ENCODE results near the gene CYB561D2.
A peak's percentile ranks its signal among the peaks of the same experiment; 100 is the strongest.

The CYB561D2 gene

DNA sequence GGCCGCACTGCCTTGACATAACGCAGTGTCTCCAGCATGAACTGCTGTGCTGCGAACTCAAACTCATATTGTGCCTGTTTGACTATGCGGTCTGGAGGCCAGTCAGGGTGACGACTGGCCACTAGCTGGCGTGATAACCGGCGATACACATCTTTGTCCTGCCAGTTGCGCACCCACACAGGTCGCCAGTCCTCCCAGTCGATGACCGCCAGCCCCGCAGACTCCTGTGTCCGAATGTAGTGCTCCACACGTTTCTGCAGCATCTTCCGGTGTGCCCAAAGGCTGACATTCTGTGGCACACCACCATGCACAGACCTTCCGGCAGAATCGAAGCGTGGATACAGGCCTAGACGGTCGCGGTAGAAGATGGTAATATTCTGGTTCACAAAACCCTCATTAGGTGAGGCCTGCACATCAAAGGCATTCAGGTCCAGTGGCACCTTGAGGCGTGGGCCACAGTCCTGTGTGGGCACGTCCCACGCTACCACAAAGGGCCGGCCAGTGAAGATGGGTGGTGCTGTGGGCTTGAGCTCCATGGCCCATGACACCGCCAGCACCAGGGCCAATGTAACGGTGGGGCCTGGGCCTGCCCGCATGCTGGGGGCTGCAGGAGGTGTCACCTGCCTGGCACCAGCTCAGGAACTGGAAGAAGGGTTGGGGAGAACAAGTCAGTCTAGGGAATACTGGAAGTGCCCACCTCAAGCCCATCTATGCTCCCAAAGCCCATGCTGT lies 30.6 kb upstream of the CYB561D2 start:
- Mint-ChIP-seq H3K4me1 (ENCODE audit: low read depth) (peaks cover 25% of the 10 kb centered on the region), H3K36me3 (ENCODE audit: low read depth) (peaks cover 6% of the 10 kb centered on the region), H3K9me3 (no peaks in the 10 kb centered on the region), H3K4me3 (peak overlapping the region; percentile 92), H3K27me3 (ENCODE audit: low read depth) (no peaks in the 10 kb centered on the region), H3K27ac (no peak overlapping the region)
- no peak for DNase-seq (ENCODE audit: low spot score)

DNA sequence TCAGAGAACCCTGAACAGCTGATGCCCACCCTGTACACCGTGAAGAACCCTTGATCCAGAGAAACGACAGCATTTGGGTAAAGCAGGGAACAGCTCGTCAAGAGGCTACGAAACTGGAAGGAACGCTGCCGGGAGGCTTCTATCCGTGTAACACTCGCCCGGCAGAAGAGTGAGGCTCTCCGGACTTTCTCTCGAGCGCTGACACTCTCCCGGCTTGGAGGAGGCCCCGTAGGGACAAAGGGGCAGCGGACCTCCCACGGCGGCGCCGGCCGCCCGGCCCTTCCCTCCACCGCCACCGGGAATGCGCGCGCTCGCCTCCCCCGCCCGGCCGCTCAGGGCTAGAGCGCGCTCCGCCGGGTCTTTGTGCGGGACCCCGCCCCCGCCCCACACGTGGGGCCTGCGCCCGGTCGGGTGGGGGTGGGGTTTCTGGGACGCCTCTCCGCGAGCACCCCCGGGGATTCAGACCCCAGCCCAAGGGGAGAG lies 29.8 kb upstream of the CYB561D2 start:
- H3K36me3 Mint-ChIP-seq (ENCODE audit: low read depth) = peaks cover 6% of the 10 kb centered on the region
- H3K4me3 Mint-ChIP-seq = peak overlapping the region; percentile 92
- no peaks in the 10 kb centered on the region for H3K27me3 Mint-ChIP-seq (ENCODE audit: low read depth)
- H3K9me3 Mint-ChIP-seq = no peaks in the 10 kb centered on the region
- H3K27ac Mint-ChIP-seq = peak overlapping the region; percentile 84
- H3K4me1 Mint-ChIP-seq (ENCODE audit: low read depth) = peaks cover 25% of the 10 kb centered on the region
- DNase-seq (ENCODE audit: low spot score) = peak; percentile 78

DNA sequence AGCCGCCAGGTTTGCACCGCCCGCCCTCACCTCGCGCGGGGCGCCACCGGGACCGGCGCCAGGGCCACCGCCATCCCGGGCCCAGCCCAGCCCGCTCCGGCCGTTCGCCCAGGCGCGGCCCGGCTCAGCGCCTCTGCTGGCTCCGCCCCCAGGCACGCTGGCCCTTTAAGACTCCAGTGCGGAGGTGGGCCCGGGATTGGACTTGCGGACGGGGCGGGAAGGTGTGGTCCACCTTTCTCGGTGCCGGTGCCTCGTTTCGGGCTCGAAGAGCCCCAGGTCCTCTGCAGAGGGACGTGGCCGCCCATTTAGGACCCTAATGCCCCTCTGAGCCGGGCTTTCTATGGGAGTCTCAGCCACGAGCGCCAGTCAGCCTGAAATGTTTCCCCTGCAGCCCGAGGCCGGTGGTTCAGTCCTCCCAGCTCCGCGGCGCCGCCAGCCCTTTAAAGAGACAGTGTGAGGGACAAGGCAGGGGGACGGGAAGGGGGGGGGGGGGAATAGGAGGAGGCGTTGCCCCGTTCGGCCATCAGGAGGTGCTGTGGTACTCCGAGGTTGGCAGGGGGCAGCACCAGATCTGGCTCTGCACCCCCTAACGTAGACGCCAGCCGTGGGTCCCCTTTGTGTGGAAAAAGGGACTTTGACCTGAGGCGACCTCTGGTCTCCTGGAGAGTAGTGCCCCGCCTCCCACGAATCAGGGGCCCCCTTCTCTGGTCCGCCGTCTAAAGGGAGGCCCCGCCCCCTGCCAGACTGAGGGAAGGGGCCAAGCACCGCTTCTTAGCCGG lies 29.1 kb upstream of the CYB561D2 start:
- H3K27me3 Mint-ChIP-seq (ENCODE audit: low read depth) = no peaks in the 10 kb centered on the region
- DNase-seq (ENCODE audit: low spot score) = peak; percentile 88
- H3K4me3 Mint-ChIP-seq = peak overlapping the region; percentile 82
- H3K36me3 Mint-ChIP-seq (ENCODE audit: low read depth) = peaks cover 3% of the 10 kb centered on the region
- H3K27ac Mint-ChIP-seq = peak overlapping the region; percentile 92
- H3K4me1 Mint-ChIP-seq (ENCODE audit: low read depth) = peaks cover 21% of the 10 kb centered on the region
- H3K9me3 Mint-ChIP-seq = no peaks in the 10 kb centered on the region

DNA sequence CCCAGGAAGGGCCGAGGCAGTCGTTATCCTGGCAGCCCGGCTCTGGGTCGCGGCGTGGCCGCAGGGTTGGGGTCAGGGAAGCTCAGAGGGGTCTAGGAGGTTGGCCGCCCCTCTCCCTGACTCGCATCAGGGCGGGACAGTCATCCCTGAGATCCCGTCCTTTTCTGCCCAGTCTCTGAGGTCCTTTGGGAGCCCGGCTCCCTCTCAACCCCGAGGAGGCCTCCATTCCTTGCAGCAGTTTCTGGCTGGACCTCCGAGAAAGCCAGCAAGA lies 28.6 kb upstream of the CYB561D2 start:
- no peaks in the 10 kb centered on the region for H3K27me3 Mint-ChIP-seq (ENCODE audit: low read depth)
- peaks cover 20% of the 10 kb centered on the region for H3K4me1 Mint-ChIP-seq (ENCODE audit: low read depth)
- no peak overlapping the region for H3K27ac Mint-ChIP-seq
- H3K4me3 Mint-ChIP-seq = no peak overlapping the region
- no peaks in the 10 kb centered on the region for H3K9me3 Mint-ChIP-seq
- DNase-seq (ENCODE audit: low spot score) = no peak
- H3K36me3 Mint-ChIP-seq (ENCODE audit: low read depth) = peaks cover 3% of the 10 kb centered on the region

DNA sequence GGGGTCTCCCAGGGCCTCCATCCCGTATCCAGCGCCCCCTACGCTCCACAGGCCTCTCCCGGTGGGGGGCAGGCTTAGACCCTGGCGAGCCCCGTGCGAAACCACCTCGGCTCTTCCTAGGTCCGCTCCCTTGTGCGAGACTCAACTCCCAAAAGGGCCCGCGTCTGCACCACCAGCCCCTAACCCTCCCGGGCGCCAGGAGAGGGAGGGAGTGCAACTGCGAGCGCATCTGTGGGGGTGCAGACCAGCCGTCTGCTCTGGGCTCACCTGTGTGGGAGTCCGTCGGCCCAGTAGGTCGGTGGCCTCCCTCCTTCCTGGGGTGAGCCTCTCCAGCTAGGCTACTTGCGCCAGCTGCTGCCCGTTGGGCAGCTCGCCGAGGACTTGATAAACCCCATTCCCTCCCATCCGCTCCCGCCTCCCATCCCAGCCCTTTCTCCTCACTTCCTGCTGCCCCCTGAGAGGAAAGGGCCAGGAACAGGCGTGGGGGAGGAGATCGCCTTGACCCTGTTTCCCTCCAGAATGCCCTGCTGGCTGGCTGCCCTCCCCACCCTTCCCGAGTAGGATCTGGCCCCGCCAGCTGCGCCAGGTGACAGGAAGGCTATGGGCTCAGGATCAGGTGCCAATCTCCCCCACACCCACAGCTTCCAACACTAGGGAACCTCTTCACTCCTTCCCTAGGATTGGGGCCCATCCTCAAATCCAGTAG lies 28.1 kb upstream of the CYB561D2 start, which contains the start of gene HYAL2:
Gene HYAL2 (minus strand): TSS at position 360 of the 706 bp plus-strand sequence. CDS start 2,256 bp downstream, outside the sequence.
- peak within 1 kb of the TSS; percentile 82 for H3K4me3 Mint-ChIP-seq
- peaks cover 22% of the 10 kb centered on the region for H3K4me1 Mint-ChIP-seq (ENCODE audit: low read depth)
- H3K27ac Mint-ChIP-seq = peak within 1 kb of the TSS; percentile 92
- H3K9me3 Mint-ChIP-seq = no peaks in the 10 kb centered on the region
- H3K36me3 Mint-ChIP-seq (ENCODE audit: low read depth) = peaks cover 3% of the 10 kb centered on the region
- H3K27me3 Mint-ChIP-seq (ENCODE audit: low read depth) = no peaks in the 10 kb centered on the region
- DNase-seq (ENCODE audit: low spot score) = no peak

DNA sequence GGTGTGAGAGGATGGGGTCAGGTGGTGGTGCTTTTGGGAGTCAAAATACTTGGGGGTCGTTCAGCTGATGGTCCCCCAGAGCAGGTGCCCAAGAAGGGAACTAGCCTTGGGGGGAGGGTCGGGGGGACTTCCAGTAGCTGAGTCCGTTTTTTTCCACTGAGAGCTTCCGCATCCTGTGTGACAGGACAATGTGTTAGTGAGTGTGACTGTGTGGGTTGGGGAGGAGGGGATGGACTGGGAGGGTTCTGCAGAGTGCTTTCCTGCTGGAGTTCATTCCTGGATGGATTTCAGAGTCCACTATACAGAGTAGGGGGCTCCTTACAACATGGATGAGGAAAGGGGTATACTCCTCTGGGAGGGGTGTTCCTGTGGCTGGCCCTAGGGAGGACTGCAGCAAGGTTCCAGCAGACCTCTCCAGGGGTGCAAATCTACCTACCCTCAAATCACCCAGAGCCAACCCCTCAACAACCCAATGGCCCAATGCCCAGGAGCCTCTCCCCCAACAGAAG lies 27.5 kb upstream of the CYB561D2 start:
- H3K4me3 Mint-ChIP-seq = no peak overlapping the region
- H3K4me1 Mint-ChIP-seq (ENCODE audit: low read depth) = peaks cover 23% of the 10 kb centered on the region
- no peaks in the 10 kb centered on the region for H3K27me3 Mint-ChIP-seq (ENCODE audit: low read depth)
- no peak for DNase-seq (ENCODE audit: low spot score)
- H3K27ac Mint-ChIP-seq = peak overlapping the region; percentile 43
- peaks cover 3% of the 10 kb centered on the region for H3K36me3 Mint-ChIP-seq (ENCODE audit: low read depth)
- H3K9me3 Mint-ChIP-seq = no peaks in the 10 kb centered on the region

DNA sequence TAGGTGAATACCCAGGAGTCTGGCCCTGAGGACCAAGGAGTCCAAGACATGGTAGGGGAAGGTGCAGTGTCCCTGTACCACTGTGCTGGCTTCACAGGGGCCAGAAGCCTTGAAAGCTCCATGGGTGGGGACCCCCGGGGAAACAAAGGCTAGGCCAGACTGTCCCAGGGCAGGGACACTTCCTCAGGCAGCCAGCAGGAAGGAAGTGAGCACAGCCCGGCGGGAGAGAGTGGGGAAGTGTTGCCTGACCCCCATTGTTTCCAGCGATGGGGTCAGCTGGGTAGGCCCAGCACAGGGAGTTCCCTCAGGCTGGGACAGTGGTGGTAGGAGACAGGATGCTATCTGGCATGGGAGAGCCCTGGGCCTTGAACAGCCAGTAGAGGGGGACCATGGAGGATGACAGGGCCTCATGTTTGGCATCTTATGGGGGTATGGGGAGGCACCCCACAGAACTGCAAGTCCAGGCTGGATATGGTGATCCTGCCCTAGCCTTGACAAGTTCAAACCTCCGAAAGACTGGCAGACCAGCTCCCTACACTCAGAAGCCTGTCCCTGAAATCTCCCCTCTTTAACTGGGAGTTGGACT lies 27.0 kb upstream of the CYB561D2 start:
- H3K4me1 Mint-ChIP-seq (ENCODE audit: low read depth) = peaks cover 24% of the 10 kb centered on the region
- H3K4me3 Mint-ChIP-seq = no peak overlapping the region
- H3K27ac Mint-ChIP-seq = no peak overlapping the region
- no peak for DNase-seq (ENCODE audit: low spot score)
- H3K36me3 Mint-ChIP-seq (ENCODE audit: low read depth) = peaks cover 6% of the 10 kb centered on the region
- H3K9me3 Mint-ChIP-seq = no peaks in the 10 kb centered on the region
- no peaks in the 10 kb centered on the region for H3K27me3 Mint-ChIP-seq (ENCODE audit: low read depth)

DNA sequence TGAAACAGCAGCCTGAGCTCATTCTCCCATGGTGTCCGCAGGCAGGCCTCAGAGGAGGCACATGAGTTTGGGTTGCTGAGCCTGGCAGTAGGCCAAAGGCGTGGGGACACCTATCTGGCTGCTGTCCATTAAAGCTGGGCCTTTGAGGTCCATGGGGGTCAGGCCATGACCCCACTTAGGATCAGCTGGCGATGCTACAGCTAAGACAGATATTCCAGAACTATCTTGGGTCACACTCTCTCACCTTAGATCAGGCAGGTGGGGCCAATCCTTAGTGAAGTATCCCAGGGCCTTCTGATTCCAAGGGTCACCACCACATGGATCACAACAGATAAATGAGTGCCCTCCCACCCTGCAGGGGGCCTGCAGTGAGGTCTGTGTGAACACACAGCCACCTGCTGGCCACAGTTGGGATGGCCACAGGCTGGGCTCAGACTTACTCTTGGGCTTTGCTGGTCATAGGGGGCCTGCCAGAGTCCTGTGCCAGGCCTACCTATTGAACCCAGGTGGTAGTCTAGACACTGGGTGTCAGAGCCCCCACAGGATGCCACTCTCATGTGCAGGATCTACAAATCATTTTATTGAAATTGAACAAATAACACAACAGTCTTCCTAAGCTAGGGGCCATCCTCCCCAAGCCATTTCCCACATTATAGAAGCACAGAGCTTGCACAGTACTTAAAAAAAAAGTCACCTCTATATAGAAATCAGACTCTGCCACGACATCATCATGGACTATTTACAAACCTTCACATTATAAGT lies 26.1 kb upstream of the CYB561D2 start:
- Mint-ChIP-seq H3K9me3 (no peaks in the 10 kb centered on the region), H3K4me3 (peak overlapping the region; percentile 8), H3K36me3 (ENCODE audit: low read depth) (peaks cover 7% of the 10 kb centered on the region), H3K27ac (peak overlapping the region; percentile 27), H3K27me3 (ENCODE audit: low read depth) (no peaks in the 10 kb centered on the region), H3K4me1 (ENCODE audit: low read depth) (peaks cover 19% of the 10 kb centered on the region)
- peak; percentile 53 for DNase-seq (ENCODE audit: low spot score)

DNA sequence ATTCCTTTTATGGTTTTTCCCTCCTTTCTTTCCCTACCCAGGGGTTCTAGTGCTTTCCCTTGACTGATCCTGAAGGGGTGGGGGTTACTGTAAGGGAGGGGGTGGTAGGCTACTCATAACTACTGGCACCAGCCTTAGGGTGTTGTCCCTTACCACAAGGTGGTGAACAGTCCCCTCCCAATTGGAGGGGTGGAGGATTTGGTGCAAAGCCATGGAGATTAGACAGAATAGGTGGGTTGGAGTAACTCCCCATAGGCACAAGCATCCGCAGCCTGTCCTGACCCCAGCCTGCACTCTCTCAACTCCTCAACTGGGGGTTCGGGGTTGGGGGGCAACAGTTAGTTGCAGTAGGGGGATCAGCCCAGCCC lies 25.6 kb upstream of the CYB561D2 start:
- Mint-ChIP-seq H3K27ac (peak overlapping the region; percentile 27), H3K9me3 (no peaks in the 10 kb centered on the region), H3K27me3 (ENCODE audit: low read depth) (no peaks in the 10 kb centered on the region), H3K4me1 (ENCODE audit: low read depth) (peaks cover 19% of the 10 kb centered on the region), H3K36me3 (ENCODE audit: low read depth) (peaks cover 12% of the 10 kb centered on the region), H3K4me3 (no peak overlapping the region)
- no peak for DNase-seq (ENCODE audit: low spot score)

DNA sequence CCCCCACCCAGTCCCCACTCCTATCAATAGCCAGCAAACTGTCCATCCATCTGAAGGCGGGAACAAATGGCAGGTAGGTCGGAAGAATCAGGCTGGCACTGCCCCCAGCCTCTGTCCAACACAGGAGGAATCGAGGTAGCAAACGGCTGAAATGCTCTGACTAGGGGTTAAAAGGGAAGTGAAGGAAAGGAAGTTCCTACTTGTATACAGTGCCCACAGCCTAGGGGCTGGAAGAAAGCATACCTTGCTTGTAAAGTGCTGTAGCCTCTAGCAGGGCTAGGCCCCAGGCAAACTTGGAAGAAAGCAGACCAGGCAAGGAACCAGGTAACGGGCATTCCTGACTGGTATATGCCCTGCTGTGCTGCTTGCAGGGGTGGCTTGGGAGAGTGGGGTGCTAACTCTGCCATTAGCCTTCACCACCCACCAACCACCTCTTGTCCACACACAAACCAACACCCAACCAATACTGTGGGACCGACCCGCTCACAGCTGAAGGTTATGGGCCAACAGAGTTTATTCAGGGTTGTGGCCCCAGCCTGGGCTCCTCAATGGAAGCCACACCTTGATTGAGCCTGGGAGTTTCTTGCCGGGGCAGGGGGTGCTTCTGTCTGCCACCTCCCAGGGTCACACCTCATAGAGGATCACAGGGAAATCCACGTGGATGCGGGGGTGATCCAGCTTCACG lies 25.0 kb upstream of the CYB561D2 start:
- DNase-seq (ENCODE audit: low spot score) = no peak
- H3K4me3 Mint-ChIP-seq = peak overlapping the region; percentile 18
- H3K4me1 Mint-ChIP-seq (ENCODE audit: low read depth) = peaks cover 13% of the 10 kb centered on the region
- H3K9me3 Mint-ChIP-seq = no peaks in the 10 kb centered on the region
- no peaks in the 10 kb centered on the region for H3K27me3 Mint-ChIP-seq (ENCODE audit: low read depth)
- H3K36me3 Mint-ChIP-seq (ENCODE audit: low read depth) = peaks cover 16% of the 10 kb centered on the region
- H3K27ac Mint-ChIP-seq = no peak overlapping the region

DNA sequence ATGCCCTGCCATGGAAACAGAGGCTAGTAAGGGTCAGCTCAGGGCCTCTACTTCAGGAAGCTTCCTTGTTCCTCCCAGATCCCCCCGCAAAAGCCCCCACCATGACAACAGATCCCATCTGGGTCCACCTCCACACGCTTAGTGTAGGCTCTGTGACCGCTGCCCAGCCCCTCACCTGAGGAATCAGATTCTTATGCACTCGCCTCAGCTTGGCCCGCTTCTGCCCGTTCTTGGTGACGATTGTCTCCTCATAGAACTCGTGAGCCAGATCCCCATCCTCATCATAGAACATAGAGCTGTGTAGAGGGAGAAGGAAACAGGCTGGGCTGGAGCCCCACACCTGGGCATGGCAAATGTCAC lies 24.5 kb upstream of the CYB561D2 start:
- H3K27me3 Mint-ChIP-seq (ENCODE audit: low read depth) = no peaks in the 10 kb centered on the region
- H3K9me3 Mint-ChIP-seq = no peaks in the 10 kb centered on the region
- no peak for DNase-seq (ENCODE audit: low spot score)
- peaks cover 21% of the 10 kb centered on the region for H3K36me3 Mint-ChIP-seq (ENCODE audit: low read depth)
- no peak overlapping the region for H3K4me3 Mint-ChIP-seq
- H3K4me1 Mint-ChIP-seq (ENCODE audit: low read depth) = peaks cover 12% of the 10 kb centered on the region
- peak overlapping the region; percentile 26 for H3K27ac Mint-ChIP-seq

DNA sequence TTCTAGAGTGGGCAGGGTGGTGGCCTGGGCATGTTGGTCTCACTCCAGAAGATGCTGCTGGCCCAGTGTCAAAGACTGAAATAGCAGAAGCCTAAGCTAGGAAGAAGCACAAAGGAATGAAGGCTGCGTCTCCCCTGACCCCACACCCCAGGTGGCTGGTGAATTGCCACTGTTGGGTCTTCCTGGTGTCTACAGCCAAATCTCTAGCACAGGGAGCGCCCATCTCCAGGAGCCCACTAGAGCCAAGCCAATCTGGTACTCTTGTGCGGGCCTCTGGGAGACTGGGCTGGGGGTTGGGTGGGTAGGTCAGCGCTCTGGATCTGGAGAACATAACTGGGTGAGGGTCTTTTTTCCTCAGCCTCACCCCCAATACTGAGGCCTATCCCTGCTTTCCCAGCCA lies 23.5 kb upstream of the CYB561D2 start:
- Mint-ChIP-seq H3K36me3 (ENCODE audit: low read depth) (peaks cover 29% of the 10 kb centered on the region), H3K9me3 (no peaks in the 10 kb centered on the region), H3K27me3 (ENCODE audit: low read depth) (no peaks in the 10 kb centered on the region), H3K4me1 (ENCODE audit: low read depth) (peaks cover 12% of the 10 kb centered on the region), H3K27ac (peak overlapping the region; percentile 69), H3K4me3 (peak overlapping the region; percentile 90)
- no peak for DNase-seq (ENCODE audit: low spot score)
